GM19467 (cell line): ENCODE data around the gene NR4A1.

Experiments used
- ATAC-seq: cut with Tn5 transposase; IDR thresholded peaks from one replicate; pipeline ENCODE4 v1.9.1; 2021; ENCODE audit warnings: mild to moderate bottlenecking, moderate library complexity; ENCODE audit not compliant: unreplicated experiment

The NR4A1 gene

DNA sequence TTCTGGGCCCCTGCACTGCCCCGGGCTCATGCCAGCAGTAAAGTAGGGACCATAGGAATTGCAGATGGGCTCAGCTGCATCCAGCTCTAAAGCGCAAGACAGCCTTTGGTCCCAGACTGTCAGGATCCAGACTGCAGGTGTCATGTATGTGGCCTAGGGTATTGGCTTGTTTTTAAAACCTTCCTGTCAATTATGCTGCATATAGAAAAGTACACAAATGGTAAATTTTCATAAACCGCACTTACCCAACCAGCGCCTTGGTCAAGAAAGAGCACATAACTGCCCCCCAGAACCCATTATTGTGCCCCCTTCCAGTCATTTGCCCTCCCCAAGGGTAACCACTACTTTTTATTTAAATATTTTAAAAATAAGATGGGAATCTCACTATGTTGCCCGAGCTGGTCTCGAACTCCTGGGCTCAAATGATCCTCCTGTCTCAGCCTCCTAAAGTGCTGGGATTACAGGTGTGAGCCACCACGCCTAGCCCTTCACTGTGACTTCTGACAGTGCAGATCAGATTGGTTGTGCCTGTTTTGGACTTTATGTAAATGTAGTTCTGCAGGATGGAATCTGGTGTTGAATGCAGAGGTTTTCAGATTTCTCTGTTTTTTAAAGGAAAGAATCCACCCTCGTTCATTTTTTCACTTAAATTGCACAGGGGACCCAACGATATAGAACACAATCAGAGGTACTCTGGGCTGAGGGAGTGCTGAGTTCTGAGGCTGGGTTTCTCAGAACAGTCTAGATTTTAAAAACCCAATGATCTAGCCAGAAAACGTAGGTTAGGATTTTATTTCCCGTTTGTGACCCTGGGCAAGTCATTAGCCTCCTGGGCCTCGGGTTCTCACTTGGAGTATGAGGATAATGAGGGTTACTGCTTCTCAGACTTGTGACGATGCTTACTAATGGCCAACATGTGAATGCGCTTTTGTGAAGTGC lies 6.7 kb downstream of the NR4A1 start:
- no peak for ATAC-seq

DNA sequence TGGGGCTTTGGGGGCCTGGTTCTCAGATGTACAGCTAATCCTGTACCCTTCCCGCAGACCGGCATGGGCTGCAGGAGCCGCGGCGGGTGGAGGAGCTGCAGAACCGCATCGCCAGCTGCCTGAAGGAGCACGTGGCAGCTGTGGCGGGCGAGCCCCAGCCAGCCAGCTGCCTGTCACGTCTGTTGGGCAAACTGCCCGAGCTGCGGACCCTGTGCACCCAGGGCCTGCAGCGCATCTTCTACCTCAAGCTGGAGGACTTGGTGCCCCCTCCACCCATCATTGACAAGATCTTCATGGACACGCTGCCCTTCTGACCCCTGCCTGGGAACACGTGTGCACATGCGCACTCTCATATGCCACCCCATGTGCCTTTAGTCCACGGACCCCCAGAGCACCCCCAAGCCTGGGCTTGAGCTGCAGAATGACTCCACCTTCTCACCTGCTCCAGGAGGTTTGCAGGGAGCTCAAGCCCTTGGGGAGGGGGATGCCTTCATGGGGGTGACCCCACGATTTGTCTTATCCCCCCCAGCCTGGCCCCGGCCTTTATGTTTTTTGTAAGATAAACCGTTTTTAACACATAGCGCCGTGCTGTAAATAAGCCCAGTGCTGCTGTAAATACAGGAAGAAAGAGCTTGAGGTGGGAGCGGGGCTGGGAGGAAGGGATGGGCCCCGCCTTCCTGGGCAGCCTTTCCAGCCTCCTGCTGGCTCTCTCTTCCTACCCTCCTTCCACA lies 7.6 kb downstream of the NR4A1 start:
- ATAC-seq: no peak

DNA sequence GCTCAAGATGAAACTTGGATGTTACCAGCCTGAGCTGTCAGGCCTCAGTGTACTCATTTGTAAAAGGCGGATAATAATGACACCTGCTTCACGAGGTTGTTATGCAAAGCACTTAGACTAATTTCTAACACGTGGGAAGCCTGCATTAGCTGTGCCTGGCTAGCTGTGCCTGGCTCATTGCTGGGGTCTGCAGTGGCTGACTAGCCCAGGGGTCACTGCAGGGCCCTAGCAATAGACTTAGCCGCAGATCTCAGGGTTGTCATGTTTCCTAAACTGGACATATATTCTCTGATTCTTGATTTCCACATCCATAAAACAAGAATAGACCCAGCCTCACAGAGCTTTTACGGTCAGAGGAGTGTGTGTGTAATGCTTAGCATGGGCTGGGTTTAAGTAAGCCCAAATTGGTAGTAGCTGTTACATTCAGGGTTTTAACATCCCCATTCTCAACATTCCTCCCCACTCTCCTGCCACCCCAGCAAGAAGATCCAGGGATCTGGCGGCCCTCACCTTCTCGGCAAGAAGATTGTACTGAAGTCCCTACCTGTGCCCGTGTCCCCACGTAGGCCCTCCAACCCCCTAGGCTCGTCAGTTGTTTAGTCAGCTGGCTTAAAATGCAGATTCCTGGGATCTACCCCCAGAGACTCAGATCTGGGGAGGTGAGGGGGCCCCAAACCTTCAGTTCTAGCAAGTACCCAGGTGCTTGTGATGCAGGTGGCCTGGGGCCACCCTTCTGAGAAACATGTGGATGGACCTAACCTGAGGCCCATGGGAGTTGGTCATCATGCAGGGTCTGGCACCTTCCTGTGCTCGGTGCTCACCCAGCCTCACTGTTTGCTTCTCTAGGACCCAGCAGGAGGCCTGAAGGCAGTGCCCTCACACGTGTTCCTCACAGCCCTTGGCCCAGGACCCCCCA lies 8.6 kb downstream of the NR4A1 start:
- ATAC-seq: no peak

DNA sequence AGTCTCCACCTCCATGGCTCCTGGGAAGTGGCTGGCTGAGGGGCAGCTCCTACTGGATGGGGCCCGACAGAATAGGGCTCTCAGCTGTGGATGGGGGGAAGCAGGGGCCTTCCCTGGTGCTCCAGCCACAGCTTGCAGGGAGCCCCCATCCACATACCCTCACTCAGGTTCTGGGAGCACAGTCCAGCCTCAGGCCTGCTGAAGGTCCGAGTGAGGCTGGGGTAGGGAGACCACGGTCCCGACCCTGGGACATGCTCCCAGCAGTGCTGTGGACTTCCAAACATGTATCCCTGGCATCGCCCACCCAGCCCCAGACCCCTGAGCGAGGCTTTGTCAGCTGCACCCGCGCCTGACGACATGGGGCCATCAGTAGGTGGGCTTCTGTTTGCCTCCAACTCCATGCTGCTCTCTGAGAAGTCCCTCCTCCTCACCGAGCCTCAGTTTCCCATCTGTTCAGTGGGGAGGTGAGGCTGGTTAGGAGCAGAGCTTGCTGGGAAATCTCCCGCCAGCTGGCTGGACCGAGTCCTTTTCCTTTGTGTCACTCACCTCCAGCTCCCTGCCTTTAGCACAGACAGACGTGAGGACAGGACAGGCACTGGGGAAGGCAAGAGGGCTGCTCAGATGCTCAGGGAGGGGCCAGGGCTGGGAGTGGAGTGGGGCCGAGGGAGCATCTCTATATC lies 9.4 kb downstream of the NR4A1 start:
- no peak for ATAC-seq

DNA sequence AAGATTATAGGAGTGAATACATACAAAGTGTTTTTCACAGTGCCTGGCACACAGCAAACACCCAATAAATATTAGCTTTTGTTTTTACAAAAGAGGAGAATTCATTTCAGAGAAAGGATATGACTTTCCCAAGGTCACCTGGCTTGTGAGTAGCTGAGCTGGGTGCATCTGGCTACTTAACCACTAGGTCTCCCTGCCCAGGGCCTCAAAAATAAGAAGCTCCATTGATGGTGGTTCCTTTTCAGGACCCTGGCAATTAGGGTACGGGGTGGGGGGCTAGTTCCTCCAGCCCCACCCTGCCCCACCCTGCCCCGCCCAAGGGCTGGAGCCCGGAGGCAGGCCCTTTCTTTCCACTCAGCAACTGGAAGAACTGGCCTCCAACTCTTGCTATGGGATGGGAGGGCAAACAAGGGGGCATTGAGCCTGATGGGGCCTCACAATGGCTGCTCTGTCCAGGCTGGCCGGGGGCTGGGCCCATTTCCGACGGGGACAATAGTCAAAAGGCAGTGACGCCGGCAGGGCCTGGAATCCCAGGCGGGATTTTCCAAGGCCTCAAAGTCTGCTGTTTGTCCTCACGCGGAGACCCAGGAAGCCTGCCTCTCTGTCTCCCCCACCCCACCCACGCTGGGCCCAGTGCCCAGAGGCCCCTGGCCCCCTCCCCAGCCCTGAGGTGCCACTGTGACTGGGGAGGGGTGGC lies 10.4 kb downstream of the NR4A1 start:
- ATAC-seq: no peak

DNA sequence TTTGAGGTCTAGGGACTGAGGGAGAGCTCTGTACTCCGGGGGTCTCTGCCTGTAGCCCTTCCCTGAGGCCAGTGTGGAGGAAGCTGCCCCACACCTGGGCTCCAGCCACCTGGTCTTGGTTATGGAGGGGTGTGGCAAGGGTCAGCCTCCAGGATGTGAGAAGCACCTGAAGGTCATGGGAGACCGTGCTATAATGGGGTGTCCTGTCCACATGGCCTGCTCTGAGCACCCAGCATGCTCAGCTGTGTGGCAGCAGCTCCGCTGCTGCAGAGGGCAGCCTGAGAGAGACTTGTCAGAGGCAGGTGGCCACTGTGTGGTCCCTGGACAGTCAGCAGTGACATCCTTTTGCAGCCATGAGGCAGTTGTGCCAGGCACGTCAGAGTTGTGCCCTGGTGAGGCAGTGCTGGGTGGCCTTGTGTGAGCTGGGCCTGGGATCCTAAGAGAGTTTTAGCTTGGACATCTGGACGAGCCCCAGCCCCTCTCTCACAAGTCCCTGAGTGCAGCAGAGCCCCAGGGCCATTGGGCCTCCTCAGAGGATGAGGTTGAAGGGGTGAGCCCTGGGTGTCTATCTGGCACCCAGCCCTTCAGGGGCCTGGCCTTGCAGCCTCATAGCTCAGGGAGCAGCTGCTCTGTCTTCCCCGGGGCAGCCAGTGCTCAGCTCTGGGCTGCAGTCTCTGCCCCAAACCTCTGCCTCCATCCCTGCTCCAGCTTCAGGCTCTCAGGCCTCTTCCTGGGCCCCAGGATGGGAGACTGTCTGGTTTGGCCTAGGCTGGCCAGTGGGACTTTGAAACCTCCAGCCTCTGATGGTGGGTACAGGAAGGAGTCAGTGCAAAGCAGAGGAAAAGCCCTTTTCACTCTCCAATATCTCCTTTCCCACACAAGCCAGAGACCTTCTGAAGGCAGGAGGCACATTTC lies 11.2 kb downstream of the NR4A1 start:
- no peak for ATAC-seq

DNA sequence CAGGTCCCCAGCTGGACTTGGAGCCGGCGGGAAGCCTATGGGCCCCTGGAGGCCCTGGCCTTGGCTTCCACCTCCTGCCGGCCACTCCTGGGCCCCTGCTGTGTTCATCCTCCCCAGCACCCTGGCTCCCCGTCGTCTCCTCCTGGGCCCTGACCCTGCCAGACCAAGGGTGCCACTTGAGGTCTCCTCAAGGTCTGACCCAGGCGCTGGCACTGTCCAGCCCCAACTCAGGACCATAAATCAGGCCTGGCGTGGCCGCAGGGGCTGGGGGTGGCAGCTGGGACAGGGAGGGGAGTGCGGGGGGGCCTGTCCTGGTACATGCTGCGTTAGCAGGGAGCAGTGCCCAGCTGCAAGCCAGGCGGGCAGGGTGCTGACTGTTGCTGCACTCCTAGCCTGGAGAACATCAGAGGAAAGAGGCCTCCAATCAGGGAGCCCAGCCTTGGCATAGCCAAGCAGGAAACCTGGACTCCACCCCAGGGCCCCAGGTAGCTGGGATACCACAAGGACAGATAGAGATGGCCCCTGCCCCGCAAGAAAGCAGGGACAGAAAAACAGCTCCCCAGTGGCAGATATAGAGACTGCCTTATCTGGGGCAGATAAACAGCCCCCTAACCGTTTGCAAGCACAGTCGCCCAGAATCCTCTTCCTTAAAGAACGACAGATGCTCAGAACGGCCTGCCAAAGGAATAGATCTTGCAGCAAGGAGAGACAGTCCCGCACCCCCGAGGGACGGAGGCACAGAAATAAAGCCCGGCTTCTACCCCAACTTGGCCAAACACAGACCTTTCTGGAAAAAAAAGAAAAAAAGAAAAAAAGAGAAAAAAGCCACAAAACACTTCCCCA lies 12.1 kb downstream of the NR4A1 start:
- ATAC-seq: no peak

DNA sequence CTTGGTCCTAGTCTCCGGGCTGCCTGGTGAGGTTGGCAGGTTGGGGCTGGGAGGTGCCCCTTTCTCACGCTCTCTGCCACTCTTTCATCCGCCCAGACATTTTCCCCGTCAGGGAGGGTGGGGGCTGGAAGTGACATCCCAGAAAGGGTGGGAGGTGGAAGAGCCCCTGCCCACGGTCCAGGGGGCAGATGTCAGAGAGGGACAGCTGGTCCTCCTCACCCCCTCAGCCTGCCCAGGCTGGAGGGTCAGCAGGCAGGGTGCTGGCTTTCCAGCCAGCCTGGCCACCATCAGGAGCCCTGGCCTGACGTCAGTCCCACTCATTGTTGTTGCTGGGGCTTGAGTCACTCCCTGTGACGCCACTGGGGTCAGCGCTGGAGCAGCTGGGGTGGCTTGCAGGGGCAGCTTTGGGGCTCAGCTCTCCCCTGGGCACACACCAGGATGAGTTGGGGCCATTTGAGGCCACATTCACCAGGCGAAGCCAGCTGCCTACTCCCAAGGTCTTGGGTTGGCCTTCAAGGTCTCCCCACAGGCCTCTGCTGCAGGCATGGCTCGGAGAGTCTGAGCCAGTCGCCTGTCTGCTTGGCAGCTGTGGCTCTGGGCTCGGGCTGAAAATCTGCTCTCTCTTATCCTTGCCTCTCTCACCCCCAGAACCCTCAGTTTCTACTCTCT lies 12.9 kb downstream of the NR4A1 start:
- ATAC-seq: no peak

DNA sequence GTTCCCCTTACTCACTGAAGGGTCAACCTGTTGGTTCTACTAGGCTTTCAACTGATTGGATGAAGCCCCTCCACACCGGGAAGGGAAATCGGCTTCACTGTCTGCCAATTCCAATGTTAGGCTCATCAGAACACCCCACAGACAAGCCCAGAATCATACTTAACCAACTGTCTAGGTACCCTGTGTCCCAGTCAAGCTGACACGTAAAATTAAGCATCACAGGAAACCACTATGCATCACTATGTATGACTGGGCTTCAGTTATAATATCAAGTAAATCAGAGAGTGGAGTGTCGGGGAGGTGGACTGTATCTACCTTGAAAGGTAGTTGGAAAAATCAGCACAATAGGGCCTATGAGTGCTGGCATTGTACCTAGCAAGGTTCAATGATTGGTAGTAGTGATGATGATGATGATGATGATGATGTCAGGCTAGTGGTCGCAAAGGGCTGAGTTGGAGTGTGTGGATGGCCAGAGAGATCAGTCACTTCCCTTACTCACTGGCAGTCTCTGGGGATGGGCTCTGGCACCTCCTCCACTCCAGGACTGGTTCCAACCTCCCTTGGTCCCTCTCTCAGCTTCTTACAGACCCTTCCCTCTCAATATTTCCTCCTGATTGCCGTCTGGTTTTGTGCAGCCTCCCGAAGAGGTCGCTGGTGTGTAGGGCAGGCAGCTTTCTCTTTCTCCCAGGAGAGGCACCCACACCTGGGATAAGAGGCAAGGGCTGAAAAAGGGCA lies 15.3 kb downstream of the NR4A1 start:
- ATAC-seq: no peak

DNA sequence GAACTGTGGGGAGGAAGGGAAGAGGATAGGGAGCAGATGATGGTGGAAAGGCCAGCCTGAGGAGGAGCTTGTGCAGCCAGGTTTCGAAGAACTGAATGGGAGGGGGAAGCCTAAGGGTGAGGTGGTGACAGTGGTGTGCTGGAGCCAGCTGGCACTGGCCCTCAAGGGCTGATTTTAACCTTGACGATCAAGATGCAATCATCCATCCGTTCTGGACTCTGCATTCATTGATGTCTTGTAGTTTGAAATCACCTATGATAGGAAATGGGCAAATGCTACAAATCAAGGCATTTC lies 15.8 kb downstream of the NR4A1 start:
- ATAC-seq: no peak

DNA sequence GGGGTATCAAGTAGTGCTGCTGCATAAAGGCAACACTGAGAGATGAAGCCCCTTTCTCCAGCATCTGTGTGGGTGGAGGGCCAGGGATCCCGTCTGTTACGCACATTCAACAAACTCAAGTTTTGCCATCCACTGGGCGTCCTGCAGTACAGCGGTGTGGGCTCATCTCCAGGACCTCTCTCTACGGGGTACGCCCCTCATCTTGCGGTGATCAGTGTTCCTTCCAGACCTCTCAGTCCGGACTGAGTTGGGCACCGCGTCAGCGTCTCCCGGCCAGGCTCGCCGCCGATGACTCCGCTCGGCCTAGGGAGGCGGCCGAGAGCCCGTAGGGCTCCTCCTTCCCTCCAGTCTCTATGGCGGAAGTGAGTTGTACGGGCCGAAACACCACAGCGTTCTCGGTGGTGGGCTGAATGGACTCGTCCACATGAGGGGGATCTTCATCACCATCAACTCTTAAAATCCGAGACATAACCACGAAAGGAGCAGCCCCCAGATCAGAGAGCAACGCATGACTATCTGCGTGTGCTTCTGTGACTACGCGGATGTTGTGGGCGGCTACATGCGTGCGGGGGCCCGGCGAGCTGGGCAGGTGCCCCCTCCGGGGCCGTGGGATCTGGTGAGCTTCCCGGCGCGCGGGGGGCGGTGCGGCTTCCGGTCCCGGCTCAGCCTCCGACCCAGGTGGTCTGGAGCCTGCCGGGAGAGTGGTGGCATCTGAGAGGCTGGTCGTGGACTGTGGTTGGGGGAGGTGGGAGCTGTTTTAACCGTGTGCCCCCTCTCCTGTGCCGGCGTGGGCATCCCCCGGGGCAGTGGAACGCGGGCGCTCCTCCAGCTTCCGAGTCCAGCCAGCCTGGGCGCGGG lies 18.3 kb downstream of the NR4A1 start, which contains the start of gene ATG101:
Gene ATG101, plus strand, starts transcription at position 652 of the 858 bp plus-strand sequence. CDS start 3,673 bp downstream, outside the sequence.
- peak; percentile 94 for ATAC-seq

DNA sequence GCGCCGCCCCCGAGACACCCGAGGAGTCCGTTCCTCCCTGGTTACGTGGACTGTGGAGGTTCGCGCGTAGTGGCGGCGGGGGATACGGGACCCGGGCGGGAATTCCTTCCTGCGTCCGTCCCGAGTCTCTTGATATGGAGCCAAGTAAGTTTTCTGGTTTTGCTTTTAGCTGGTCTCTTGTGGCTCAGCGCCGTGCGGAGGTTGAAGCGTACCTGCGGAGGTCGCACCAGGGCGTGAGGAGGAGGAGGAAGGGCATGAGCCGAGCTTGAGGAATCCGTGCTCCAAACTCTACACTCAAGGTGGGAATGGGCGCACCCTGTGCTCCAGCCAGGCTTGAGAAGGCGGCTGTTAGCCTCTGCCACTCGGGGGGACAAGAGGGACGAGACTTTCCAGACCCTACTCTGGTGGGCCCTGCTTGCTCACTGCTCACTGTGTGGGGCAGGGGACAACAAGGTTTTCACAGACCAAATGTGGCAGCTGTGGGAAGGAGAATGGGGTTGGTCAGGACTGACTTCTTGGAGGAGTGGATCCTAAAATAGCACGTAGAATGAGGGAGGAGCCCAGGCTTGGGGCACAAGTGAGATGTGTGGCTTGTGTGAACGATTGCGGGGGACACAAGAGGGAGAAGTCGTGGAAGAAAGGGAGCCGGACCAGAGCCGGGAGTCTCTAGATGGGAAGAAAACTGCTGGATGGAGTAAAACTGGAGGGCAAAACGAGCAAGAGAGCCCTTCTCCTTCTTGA lies 19.1 kb downstream of the NR4A1 start:
- ATAC-seq: peak; percentile 3

DNA sequence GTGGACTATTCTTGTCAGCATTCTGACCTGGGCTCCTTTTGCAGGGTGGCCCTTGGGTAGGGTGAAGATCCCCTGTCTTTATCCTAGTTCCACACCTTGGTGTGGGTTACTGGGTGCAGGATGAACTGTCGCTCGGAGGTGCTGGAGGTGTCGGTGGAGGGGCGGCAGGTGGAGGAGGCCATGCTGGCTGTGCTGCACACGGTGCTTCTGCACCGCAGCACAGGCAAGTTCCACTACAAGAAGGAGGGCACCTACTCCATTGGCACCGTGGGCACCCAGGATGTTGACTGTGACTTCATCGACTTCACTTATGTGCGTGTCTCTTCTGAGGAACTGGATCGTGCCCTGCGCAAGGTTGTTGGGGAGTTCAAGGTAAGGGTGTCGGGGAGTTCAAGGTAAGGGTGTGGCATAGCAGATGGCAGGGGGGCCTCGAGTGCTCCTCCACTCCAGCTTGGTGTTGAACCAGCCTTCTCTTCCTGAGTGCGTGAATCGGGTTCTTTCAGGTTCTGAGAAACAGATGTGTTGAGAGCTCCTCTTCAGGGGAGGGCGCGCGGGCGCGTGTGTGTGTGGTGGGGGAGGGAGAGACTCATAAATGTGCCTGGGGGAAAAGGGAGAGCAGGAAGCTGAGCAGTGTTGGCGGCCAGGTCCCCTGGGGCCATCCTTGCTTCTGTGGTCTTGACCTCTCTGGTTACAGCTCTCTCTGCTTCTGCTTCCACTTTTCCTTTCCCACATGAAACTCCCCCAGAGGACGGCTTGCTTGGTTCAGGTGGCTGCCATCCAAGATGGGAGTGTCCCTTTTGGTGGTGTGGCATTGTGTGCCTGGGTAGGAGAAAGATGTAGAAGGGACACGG lies 22.5 kb downstream of the NR4A1 start:
- ATAC-seq: no peak
